ENCODE results near the gene MCC. TPM values are rescaled to one million over a fixed set of nuclear protein-coding genes. Genes with fewer than 3 reads are reported as not detected.

Gene MCC
- total RNA-seq, 2 experiments from 2014 or later = 0.25 TPM; not detected in 1

- no peaks in the 10 kb centered on the region for H3K9me2 ChIP-seq (ENCODE audit: insufficient read depth, low read length)
- no peak overlapping the region for H3K4me2 ChIP-seq (ENCODE audit: low read length)
- H3K27ac ChIP-seq (ENCODE audit: low read depth, low read length, poor library complexity, severe bottlenecking) = no peak overlapping the region
- TF ChIP-seq, protein P1, sequence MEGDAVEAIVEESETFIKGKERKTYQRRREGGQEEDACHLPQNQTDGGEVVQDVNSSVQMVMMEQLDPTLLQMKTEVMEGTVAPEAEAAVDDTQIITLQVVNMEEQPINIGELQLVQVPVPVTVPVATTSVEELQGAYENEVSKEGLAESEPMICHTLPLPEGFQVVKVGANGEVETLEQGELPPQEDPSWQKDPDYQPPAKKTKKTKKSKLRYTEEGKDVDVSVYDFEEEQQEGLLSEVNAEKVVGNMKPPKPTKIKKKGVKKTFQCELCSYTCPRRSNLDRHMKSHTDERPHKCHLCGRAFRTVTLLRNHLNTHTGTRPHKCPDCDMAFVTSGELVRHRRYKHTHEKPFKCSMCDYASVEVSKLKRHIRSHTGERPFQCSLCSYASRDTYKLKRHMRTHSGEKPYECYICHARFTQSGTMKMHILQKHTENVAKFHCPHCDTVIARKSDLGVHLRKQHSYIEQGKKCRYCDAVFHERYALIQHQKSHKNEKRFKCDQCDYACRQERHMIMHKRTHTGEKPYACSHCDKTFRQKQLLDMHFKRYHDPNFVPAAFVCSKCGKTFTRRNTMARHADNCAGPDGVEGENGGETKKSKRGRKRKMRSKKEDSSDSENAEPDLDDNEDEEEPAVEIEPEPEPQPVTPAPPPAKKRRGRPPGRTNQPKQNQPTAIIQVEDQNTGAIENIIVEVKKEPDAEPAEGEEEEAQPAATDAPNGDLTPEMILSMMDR (conservative IDR thresholded peaks at IDR 0.05; ENCODE audit: low read length) = peak; percentile 86
- TF ChIP-seq EZH2phosphoT487 (IDR thresholded peaks at IDR 0.05; ENCODE audit: borderline replicate concordance, low read depth, low read length) = no peak
- CTCF ChIA-PET (ENCODE audit: unreplicated experiment) = interaction anchor here (1.0 to 1.7 kb wide), 3 partner anchors 126 to 132 kb away, joined by 3 to 6 read pairs (median 3); no protein-coding TSS in a partner anchor
- POLR2A ChIA-PET = interaction anchor here (0.7 to 1.2 kb wide), 5 partner anchors 8 to 174 kb away, joined by 3 to 5 read pairs (median 3); no protein-coding TSS in a partner anchor
- no peak overlapping the region for H3K4me3 ChIP-seq (ENCODE audit: low read depth, low read length, poor library complexity, severe bottlenecking)
- H3K4me1 ChIP-seq (ENCODE audit: insufficient read depth, low read length, poor library complexity, severe bottlenecking) = peaks cover 21% of the 10 kb centered on the region
- 0 out of 2 replicates have a peak, but pooled peaks cover 4% of the 10 kb centered on the region for H4K20me1 ChIP-seq (ENCODE audit: insufficient read depth, low read length)
- H3K36me3 ChIP-seq (ENCODE audit: insufficient read depth, low read length) = peaks cover 8% of the 10 kb centered on the region
- peak; percentile 63 for DNase-seq (ENCODE audit: low spot score)
- intact Hi-C loops (cut with micrococcal nuclease; ENCODE audit: unreplicated experiment) = loop anchor here (1.0 to 5.0 kb wide), 3 partner anchors 132 to 464 kb away; no protein-coding TSS in a partner anchor
- no peak overlapping the region for H2AFZ ChIP-seq (ENCODE audit: low read length)
- peaks cover 8% of the 10 kb centered on the region; the same call in 1 of the 2 replicates for H3K9me3 ChIP-seq (ENCODE audit: low read length)
- H3K79me2 ChIP-seq (ENCODE audit: insufficient read depth, low read depth, low read length) = peaks cover 25% of the 10 kb centered on the region
- no TSS peak for BruUV-seq (replicated peaks)
Observed at GRCh38 chr5:113510836-113511451, 22.7 kb upstream of the MCC start.

- Histone ChIP-seq H3K27ac (ENCODE audit: low read depth, low read length, poor library complexity, severe bottlenecking) (no peak overlapping the region), H4K20me1 (ENCODE audit: insufficient read depth, low read length) (no peaks in the 10 kb centered on the region), H3K4me2 (ENCODE audit: low read length) (no peak overlapping the region), H3K9me2 (ENCODE audit: insufficient read depth, low read length) (no peaks in the 10 kb centered on the region), H3K36me3 (ENCODE audit: insufficient read depth, low read length) (no peaks in the 10 kb centered on the region), H3K79me2 (ENCODE audit: insufficient read depth, low read depth, low read length) (0 out of 2 replicates have a peak, but pooled peaks cover 5% of the 10 kb centered on the region), H3K4me3 (ENCODE audit: low read depth, low read length, poor library complexity, severe bottlenecking) (no peak overlapping the region), H2AFZ (ENCODE audit: low read length) (no peak overlapping the region), H3K4me1 (ENCODE audit: insufficient read depth, low read length, poor library complexity, severe bottlenecking) (peaks cover 11% of the 10 kb centered on the region), H3K9me3 (ENCODE audit: low read length) (peaks cover 8% of the 10 kb centered on the region; the same call in 1 of the 2 replicates)
- ChIA-PET CTCF (ENCODE audit: unreplicated experiment) (no interaction called here), POLR2A (interaction anchor here (0.6 kb wide), 1 partner anchor 186 kb away, joined by 3 read pairs; no protein-coding TSS in a partner anchor)
- intact Hi-C loops (cut with micrococcal nuclease; ENCODE audit: unreplicated experiment) = no loop called here
- no peak for DNase-seq (ENCODE audit: low spot score)
- TF ChIP-seq, protein P1 (conservative IDR thresholded peaks at IDR 0.05; ENCODE audit: low read length) = no peak
- TF ChIP-seq EZH2phosphoT487 (IDR thresholded peaks at IDR 0.05; ENCODE audit: borderline replicate concordance, low read depth, low read length) = no peak
- no TSS peak for BruUV-seq (replicated peaks)
Observed at GRCh38 chr5:113508756-113509155, 20.5 kb upstream of the MCC start.

GRCh38 chr5:113507601-113508000, 19.3 kb upstream of the MCC start:
- intact Hi-C loops (cut with micrococcal nuclease; ENCODE audit: unreplicated experiment) = no loop called here
- POLR2A ChIA-PET = interaction anchor here (1.8 kb wide), 1 partner anchor 128 kb away, joined by 4 read pairs; no protein-coding TSS in a partner anchor
- H2AFZ ChIP-seq (ENCODE audit: low read length) = no peak overlapping the region
- peak; percentile 33 for DNase-seq (ENCODE audit: low spot score)
- H3K27ac ChIP-seq (ENCODE audit: low read depth, low read length, poor library complexity, severe bottlenecking) = no peak overlapping the region
- H3K9me3 ChIP-seq (ENCODE audit: low read length) = 0 out of 2 replicates have a peak, but pooled peaks cover under 1% of the 10 kb centered on the region
- H4K20me1 ChIP-seq (ENCODE audit: insufficient read depth, low read length) = no peaks in the 10 kb centered on the region
- no peaks in the 10 kb centered on the region for H3K36me3 ChIP-seq (ENCODE audit: insufficient read depth, low read length)
- peaks cover 11% of the 10 kb centered on the region for H3K4me1 ChIP-seq (ENCODE audit: insufficient read depth, low read length, poor library complexity, severe bottlenecking)
- H3K4me3 ChIP-seq (ENCODE audit: low read depth, low read length, poor library complexity, severe bottlenecking) = no peak overlapping the region
- CTCF ChIA-PET (ENCODE audit: unreplicated experiment) = interaction anchor here (1.3 kb wide), 1 partner anchor 33 kb away, joined by 4 read pairs; no protein-coding TSS in a partner anchor
- peak overlapping the region; percentile 8; the same call in 1 of the 2 replicates for H3K4me2 ChIP-seq (ENCODE audit: low read length)
- no peaks in the 10 kb centered on the region for H3K79me2 ChIP-seq (ENCODE audit: insufficient read depth, low read depth, low read length)
- no peaks in the 10 kb centered on the region for H3K9me2 ChIP-seq (ENCODE audit: insufficient read depth, low read length)
- TF ChIP-seq, protein P1 (conservative IDR thresholded peaks at IDR 0.05; ENCODE audit: low read length) = no peak
- no peak for TF ChIP-seq EZH2phosphoT487 (IDR thresholded peaks at IDR 0.05; ENCODE audit: borderline replicate concordance, low read depth, low read length)
- no TSS peak for BruUV-seq (replicated peaks)
